ENCODE measurements around the gene SPRED3. TPM values are rescaled to one million over a fixed set of nuclear protein-coding genes. Genes with fewer than 3 reads are reported as not detected.

SPRED3 gene
- total and polyA plus RNA-seq, 9 of the 15 experiments (the other 6 are each of a cell fraction or from before 2014, with no cell fraction given) = 0.05 to 1.3 (median 0.36) TPM

DNA sequence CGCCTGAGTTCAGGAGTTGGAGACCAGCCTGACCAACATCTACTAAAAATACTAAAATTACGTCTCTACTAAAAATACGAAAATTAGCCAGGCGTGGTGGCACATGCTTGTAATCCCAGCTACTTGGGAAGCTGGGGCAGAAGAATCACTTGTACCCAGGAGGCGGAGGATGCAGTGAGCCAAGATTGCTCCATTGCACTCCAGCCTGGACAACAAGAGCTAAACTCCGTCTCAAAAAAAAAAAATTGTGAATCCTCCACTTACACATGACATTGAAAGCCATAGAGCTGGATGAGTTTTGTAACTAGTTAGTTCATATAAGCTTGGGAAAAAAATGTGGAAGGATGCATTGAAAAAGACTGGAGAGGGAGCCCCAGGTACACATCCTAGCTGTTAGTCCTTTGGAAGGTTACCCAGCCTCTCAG is 14.6 kb upstream of the SPRED3 start (continued):
- TF ChIP-seq NFATC3 (IDR thresholded peaks at IDR 0.05) (0 out of 2 replicates have a peak, but pooled peaks have one; percentile 14), POLR2H (tag; IDR thresholded peaks at IDR 0.05; ENCODE audit: low read depth) (no peak), PHF8 (IDR thresholded peaks at IDR 0.05; ENCODE audit: borderline replicate concordance, low read length) (no peak), XRCC4 (IDR thresholded peaks at IDR 0.05; ENCODE audit: extremely low read depth, insufficient read depth, insufficient read length) (no peak), MCM2 (IDR thresholded peaks at IDR 0.05; ENCODE audit: low read depth) (no peak), XRCC3 (IDR thresholded peaks at IDR 0.05) (no peak), ZFP36 (IDR thresholded peaks at IDR 0.05; ENCODE audit: low read depth, low read length, partially characterized antibody) (no peak), SIN3A (IDR thresholded peaks at IDR 0.05; ENCODE audit: borderline replicate concordance in 2 of 2, control insufficient read depth in 1 of 2, low read depth in 2 of 2, low read length in 2 of 2) (0 out of 4 replicates have a peak, but pooled peaks of 1 of the 2 experiments have one; percentile 9), ZNF584 (CRISPR knock-in tag; IDR thresholded peaks at IDR 0.05; ENCODE audit: low read depth) (0 out of 2 replicates have a peak, but pooled peaks have one; percentile 73), ZNF609 (CRISPR knock-in tag; IDR thresholded peaks at IDR 0.05; ENCODE audit: borderline replicate concordance) (0 out of 2 replicates have a peak, but pooled peaks have one; percentile 23), E2F6 (IDR thresholded peaks at IDR 0.05; ENCODE audit: borderline replicate concordance in 1 of 2, extremely low read depth in 1 of 2, insufficient read depth in 1 of 2, insufficient read length in 1 of 2, low read depth in 1 of 2, low read length in 1 of 2, poor library complexity in 1 of 2, severe bottlenecking in 1 of 2) (no peak), KDM2B (CRISPR knock-in tag; IDR thresholded peaks at IDR 0.05) (no peak), ZNF583 (CRISPR knock-in tag; IDR thresholded peaks at IDR 0.05) (no peak), NR2C1 (IDR thresholded peaks at IDR 0.05) (no peak), NR2C1 (tag; IDR thresholded peaks at IDR 0.05) (no peak), ZNF766 (CRISPR knock-in tag; conservative IDR thresholded peaks at IDR 0.05) (no peak), ZNF445 (CRISPR knock-in tag; IDR thresholded peaks at IDR 0.05; ENCODE audit: low read depth) (no peak), BCOR (IDR thresholded peaks at IDR 0.05) (no peak), ZNF707 (CRISPR knock-in tag; conservative IDR thresholded peaks at IDR 0.05) (no peak)
- TF ChIP-seq, protein P1, sequence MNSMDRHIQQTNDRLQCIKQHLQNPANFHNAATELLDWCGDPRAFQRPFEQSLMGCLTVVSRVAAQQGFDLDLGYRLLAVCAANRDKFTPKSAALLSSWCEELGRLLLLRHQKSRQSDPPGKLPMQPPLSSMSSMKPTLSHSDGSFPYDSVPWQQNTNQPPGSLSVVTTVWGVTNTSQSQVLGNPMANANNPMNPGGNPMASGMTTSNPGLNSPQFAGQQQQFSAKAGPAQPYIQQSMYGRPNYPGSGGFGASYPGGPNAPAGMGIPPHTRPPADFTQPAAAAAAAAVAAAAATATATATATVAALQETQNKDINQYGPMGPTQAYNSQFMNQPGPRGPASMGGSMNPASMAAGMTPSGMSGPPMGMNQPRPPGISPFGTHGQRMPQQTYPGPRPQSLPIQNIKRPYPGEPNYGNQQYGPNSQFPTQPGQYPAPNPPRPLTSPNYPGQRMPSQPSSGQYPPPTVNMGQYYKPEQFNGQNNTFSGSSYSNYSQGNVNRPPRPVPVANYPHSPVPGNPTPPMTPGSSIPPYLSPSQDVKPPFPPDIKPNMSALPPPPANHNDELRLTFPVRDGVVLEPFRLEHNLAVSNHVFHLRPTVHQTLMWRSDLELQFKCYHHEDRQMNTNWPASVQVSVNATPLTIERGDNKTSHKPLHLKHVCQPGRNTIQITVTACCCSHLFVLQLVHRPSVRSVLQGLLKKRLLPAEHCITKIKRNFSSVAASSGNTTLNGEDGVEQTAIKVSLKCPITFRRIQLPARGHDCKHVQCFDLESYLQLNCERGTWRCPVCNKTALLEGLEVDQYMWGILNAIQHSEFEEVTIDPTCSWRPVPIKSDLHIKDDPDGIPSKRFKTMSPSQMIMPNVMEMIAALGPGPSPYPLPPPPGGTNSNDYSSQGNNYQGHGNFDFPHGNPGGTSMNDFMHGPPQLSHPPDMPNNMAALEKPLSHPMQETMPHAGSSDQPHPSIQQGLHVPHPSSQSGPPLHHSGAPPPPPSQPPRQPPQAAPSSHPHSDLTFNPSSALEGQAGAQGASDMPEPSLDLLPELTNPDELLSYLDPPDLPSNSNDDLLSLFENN (IDR thresholded peaks at IDR 0.05; ENCODE audit: low read depth in 2 of 2, low read length in 2 of 2) = no peak
